NCI-H2081 (cell line): ENCODE measurements around the gene ARL2.
"Not testable (repeated sequence)": the region's sequence is repeated elsewhere in the genome, so short reads cannot be mapped to it uniquely, and the experiment has no call there.

ENCODE experiments used
- DNase-seq, 2 experiments: peaks; one replicate each; lab custom pipeline; 2025; lab: John Stamatoyannopoulos, UW

Gene ARL2

DNA sequence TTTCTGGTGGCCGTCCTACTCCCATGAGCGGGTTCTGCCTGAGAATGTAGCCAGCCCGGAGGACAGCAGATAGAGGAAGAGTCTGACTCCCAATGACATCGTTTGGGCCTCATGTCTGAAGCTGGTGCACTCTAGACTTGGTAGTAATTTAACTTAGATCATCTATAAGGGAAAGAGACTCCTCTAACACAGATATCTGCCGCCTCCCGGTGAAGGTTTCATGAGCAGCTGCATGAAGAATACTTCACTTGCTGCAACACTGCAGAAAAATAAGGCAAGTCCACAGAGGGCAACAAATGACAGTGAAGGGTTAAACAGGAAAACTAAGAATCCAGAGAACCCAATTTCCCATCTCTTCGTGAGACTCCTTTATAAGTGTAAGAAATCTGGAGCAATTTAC, 5.9 kb upstream of the ARL2 start:
- DNase-seq = no peak

DNA sequence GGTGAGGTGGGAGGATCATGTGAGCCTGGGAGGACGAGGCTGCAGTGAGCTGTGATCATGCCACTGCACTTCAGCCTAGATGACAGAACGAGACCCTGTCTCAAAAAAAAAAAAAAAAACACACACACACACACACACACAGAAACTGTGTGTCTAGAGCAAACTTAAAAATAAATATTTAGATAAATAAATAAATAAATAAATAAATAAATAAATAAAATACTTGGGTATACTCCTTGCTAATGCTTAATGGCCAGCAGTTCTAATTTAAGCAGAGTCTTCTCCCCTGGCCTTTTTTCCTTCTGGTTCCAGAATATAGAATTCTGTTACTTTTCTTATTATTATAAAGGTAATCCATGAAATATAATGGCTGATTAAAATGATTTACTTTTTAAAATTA, 5.1 kb upstream of the ARL2 start:
- DNase-seq = no peak

GRCh38 chr11:65013130-65013887, 651 bp upstream of the ARL2 start:
- DNase-seq = peak; percentile 83 to 84

DNA sequence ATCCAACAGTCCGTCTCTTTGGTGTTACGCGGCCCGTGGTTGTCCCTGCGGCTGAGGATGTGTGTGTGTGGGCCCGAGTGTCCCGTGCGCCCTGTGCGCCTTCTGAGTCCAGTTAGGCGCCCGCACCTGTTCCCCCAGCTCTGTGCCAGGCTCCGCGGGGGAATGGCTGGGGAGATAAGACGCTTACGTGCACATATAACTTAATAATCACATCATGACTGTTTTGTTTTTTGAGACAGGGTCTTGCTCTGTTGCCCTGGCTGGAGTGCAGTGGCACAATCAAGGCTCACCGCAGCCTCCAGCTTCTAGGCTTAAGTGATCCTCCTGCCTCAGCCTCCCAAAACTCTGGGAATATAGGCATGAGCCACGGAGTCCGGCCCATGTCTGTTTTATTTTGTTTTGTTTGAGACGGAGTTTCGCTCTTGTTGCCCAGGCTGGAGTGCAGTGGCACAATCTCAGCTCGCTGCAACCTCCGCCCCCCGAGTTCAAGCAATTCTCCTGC, 817 bp downstream of the ARL2 start:
- DNase-seq = no peak

DNA sequence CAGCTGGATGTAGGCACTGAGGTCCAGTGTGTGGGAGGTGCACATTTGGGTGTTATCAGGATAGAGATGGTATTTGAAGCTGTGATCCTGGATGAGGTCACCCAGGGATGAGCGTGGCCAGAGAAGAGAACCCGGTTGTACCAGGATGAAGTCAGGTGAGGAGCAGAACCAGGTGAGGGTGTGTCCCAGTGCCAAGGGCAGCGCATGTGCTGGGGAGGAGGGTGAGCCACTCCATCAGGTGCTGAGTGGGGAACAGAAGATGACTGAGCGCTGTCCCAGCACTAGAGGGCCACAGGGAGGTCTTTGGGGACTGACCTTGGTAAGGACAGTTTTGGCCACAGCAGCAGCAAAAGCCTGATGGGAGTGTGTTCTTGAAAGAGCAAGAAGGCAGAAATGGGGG, 2.7 kb downstream of the ARL2 start:
- no peak for DNase-seq

DNA sequence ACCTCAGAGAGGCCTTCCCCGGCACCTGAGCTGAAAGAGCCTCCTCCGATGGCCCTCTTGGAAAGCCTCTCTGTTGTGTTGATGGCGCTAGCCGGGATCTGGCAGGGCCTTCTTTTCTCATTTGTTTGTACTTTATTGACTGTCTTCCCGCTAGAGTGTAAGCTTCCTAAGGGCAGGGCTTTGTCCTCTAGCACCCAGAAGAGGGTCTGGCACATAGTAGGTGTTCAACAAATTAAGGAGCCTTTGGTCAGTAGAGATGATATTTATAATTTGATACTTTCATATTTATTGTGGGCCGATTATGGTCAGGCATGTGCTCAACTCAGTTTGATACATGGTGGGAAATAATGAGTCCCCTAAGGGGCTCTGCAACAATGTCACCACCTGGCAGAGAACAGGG, 4.0 kb downstream of the ARL2 start:
- no peak for DNase-seq

DNA sequence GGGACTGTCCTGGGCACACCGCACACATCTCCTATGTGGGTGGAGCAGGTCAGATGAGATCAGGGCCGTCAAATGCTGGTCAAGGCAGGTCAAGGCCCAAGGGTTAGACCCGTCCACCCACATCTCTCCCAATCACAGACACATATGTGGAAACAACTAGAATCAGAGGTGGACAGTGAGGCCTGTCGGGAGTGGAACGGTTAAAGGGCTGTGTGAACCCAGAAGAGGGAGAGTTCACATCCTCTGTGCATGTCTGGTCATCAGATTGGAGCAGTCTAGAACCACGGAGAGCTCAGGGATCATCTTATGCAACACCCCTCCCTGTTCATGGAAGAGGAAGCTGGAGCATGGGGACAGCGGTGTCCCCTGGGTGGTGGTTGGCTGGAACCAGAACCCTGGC, 5.9 kb downstream of the ARL2 start:
- DNase-seq = no peak

DNA sequence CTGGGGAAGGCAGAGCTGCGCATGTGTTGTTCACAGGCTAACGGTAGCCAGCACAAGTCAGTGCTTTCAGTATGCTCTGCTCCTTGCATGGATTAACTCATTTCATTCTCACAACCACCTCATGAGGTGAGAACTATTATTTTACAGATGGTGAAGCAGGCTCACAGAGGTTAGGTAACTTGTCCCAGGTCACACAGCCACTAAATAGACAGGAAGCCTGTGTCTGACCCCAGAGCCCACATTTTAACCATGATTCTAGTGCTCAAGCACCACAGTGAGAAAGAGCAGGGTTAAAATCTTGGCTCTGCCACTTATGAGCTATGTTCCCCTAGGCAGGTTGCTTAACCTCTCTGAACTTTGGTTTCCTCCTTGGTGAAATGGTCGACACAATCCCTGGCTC, 7.0 kb downstream of the ARL2 start:
- no peak for DNase-seq

DNA sequence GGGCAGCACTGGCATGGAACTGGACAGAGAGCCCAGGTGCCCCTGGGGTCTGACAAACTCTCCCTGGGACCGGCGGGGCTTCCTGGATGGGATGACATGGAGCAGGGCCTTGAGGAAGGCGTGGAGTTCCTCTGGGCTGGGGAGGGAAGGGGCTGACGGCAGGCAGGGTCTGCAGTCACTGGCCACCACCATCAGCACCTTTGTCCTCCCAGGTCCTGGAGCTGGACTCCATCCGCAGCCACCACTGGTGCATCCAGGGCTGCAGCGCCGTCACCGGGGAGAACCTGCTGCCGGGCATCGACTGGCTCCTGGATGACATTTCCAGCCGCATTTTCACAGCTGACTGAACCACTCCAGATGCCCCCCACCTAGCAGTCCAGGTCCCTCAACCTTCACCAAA, 7.5 kb downstream of the ARL2 start:
- DNase-seq = no peak

DNA sequence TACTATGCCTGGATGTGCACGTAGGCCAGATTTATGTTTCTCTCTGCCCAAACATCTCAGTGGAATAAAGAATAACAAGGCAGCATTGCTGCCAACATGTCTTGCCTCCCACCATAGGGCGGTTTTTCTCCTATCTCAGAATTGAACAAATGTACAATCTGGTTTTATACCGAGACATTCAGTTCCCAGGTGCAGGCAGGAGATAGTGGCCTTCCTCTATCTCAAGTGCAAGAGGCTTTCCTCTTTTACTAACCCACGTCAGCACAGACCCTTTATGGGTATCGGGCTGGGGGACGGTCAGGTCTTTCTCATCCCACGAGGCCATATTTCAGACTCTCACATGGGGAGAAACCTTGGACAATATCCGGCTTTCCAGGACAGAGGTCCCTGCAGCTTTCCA, 9.5 kb downstream of the ARL2 start:
- DNase-seq = not testable (repeated sequence)

GRCh38 chr11:65026810-65027209, 12.8 kb downstream of the ARL2 start:
- DNase-seq = no peak

- DNase-seq = peak; percentile 96
These were observed 13.5 kb downstream of the ARL2 start, which contains the start of gene SNX15 for GRCh38 chr11:65027213-65028067. SNX15 (plus strand) TSS chr11:65027439; CDS start chr11:65027538, 99 bp downstream.

GRCh38 chr11:65032216-65032615, 18.3 kb downstream of the ARL2 start:
- DNase-seq = no peak

GRCh38 chr11:65034423-65034822, 20.5 kb downstream of the ARL2 start:
- DNase-seq = no peak

- no peak for DNase-seq
These were observed 21.6 kb downstream of the ARL2 start for GRCh38 chr11:65035579-65035978.

GRCh38 chr11:65036931-65037330, 23.0 kb downstream of the ARL2 start:
- DNase-seq = peak in 1 of 2 experiments; percentile 38

- DNase-seq = no peak
These were observed 26.5 kb downstream of the ARL2 start for GRCh38 chr11:65040520-65040846.

DNA sequence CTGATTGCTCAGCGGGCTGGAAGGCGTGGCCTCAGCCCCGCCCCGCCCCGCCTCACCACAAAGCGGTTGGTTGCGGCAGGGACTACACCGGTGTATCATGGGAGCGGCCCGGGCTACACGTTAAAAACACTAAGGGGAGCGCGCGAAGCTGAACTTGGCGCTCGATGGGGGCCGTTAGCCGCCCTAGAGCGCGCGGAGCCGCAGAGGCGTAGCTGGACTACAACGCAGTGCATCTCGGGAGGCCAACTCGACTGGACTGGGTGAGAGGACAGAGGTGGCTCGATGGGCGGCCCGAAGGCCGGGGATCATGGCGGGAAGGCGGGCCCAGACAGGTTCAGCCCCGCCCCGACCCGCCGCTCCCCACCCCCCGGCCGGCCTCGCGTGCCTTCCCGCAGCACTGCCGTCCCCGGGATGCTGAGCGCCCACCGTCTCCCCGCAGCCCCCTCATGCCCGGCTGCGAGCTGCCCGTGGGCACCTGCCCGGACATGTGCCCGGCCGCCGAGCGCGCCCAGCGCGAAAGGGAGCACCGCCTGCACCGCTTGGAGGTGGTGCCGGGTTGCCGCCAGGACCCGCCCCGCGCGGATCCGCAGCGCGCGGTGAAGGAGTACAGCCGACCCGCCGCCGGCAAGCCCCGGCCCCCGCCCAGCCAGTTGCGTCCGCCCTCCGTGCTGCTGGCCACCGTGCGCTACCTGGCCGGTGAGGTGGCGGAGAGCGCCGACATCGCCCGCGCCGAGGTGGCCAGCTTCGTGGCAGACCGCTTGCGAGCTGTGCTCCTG, 27.1 kb downstream of the ARL2 start, which contains the start of gene SAC3D1:
Gene SAC3D1, plus strand, starts transcription at position 364 of the 776 bp plus-strand sequence. Its CDS starts 83 bp downstream, at position 447.
- peak; percentile 94 to 97 for DNase-seq

DNA sequence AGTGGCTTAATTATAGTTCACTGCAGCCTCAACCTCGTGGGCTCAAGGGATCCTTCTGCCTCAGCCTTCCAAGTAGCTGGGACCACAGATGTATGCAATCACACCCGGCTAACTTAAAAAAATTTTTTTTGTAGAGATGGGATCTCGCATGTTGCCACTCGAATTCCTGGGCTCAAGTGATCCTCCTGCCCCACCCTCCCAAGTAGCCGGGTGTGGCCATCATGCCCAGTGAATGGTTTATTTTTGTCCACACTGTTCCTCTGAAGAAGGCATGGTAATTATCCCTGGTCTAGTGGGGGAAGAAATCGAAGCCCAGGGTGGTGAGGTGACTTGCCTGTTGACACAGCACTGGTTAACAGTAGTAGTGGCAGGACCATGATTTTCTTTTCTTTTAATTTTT, 28.9 kb downstream of the ARL2 start:
- no peak for DNase-seq

DNA sequence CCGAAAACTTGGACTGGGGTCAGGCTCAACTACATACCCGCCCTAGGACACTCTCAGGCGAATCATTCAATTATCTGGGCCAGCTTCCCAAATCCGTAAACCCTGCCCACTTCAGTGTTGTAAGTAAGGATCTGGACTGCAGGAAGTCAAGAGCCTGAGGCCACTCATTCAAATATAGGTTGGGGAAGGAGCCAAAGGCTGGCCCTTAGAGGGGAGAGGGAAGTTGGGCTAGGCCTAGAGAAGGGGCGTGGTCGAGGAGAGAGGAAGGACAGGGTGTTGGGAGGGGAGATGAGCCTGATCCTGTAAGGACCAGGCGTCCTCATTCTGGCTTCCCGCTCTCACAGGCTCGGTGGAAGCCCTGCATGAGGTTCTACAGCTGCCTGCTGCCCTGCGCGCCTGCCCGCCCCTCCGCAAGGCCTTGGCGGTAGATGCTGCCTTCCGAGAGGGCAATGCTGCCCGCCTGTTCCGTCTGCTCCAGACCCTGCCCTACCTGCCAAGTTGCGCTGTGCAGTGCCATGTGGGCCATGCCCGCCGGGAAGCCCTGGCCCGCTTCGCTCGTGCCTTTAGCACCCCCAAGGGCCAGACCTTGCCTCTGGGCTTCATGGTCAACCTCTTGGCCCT, 30.0 kb downstream of the ARL2 start:
- DNase-seq = no peak

DNA sequence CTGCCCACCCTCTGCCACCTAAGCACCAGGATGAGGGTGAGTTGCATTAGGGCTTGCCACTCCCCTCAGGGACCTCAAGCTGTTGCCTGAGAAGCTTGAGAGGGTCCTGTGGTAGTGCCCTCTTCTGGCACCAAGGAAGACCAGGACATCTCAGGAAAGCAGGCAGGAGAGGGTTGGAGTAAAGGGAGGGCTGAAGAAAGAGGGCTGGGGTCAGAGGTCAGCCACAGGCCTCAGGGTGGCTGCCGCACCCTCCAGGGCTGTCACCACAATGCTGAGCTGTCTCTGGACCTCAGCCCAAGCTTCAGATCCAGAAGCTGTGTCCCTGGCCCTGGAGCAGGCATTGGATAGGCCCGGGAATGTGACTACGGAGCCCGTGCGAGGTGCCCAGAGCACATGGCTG, 31.1 kb downstream of the ARL2 start:
- no peak for DNase-seq

- DNase-seq = no peak
These were observed 31.8 kb downstream of the ARL2 start for GRCh38 chr11:65045728-65046127.
